GM21360 (cell line): ENCODE measurements around the gene ZSCAN9.

Source experiments
- ATAC-seq: cut with Tn5 transposase; IDR thresholded peaks from one replicate; pipeline ENCODE4 v1.9.1; 2021; ENCODE audit warnings: mild to moderate bottlenecking, moderate library complexity; ENCODE audit not compliant: unreplicated experiment

Gene ZSCAN9

GRCh38 chr6:28225056-28225834, at the start of gene ZSCAN9:
Gene ZSCAN9, plus strand, starts transcription at chr6:28225275. Its CDS starts 1,810 bp downstream, at chr6:28227085.
- no peak for ATAC-seq

GRCh38 chr6:28176373-28176772, 48.7 kb upstream of the ZSCAN9 start:
- no peak for ATAC-seq

- ATAC-seq: no peak
These were observed 42.8 kb upstream of the ZSCAN9 start for GRCh38 chr6:28182255-28182654.

- ATAC-seq: no peak
These were observed 36.7 kb upstream of the ZSCAN9 start for GRCh38 chr6:28188111-28188979.

GRCh38 chr6:28200020-28200419, 25.1 kb upstream of the ZSCAN9 start:
- ATAC-seq: no peak

GRCh38 chr6:28203201-28203600, 21.9 kb upstream of the ZSCAN9 start:
- ATAC-seq: no peak

GRCh38 chr6:28205879-28206278, 19.2 kb upstream of the ZSCAN9 start:
- ATAC-seq: no peak

- ATAC-seq: no peak
These were observed 18.5 kb upstream of the ZSCAN9 start for GRCh38 chr6:28206527-28206926.

- no peak for ATAC-seq
These were observed 18.1 kb upstream of the ZSCAN9 start for GRCh38 chr6:28206928-28207509.

GRCh38 chr6:28207510-28208110, 17.5 kb upstream of the ZSCAN9 start:
- no peak for ATAC-seq

- no peak for ATAC-seq
These were observed 16.9 kb upstream of the ZSCAN9 start for GRCh38 chr6:28208111-28208659.

GRCh38 chr6:28209753-28210535, 15.1 kb upstream of the ZSCAN9 start:
- ATAC-seq: no peak

- peak; percentile 29 for ATAC-seq
These were observed 13.1 kb upstream of the ZSCAN9 start for GRCh38 chr6:28211840-28212509.

- ATAC-seq: peak; percentile 53
These were observed 12.4 kb upstream of the ZSCAN9 start for GRCh38 chr6:28212510-28213212.

- ATAC-seq: no peak
These were observed 11.9 kb upstream of the ZSCAN9 start for GRCh38 chr6:28213213-28213523.

- no peak for ATAC-seq
These were observed 9.7 kb upstream of the ZSCAN9 start for GRCh38 chr6:28215425-28215824.

- ATAC-seq: no peak
These were observed 7.2 kb upstream of the ZSCAN9 start for GRCh38 chr6:28217890-28218289.

- ATAC-seq: no peak
These were observed 6.5 kb upstream of the ZSCAN9 start for GRCh38 chr6:28218312-28219248.
